ENCODE measurements around the gene CYP4Z1.

CYP4Z1 gene

DNA sequence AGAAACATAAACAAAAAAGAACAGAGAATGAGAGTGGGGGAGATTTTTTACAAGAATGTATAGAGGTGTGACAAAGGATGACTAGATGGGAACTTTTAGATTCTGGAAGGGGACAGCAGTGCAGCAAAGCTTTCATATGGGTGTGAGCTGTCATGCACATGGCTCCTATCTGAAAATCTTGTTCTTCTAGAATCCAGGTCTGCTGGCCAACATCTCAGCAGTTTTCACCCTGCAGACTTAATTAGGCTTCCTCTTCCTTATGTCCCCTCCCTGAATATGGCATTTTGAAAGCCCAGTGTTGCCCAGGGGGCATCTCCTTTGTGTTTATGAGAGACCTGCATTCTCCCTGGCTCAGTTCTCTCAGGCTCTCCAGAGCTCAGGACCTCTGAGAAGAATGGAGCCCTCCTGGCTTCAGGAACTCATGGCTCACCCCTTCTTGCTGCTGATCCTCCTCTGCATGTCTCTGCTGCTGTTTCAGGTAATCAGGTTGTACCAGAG, at the start of gene CYP4Z1:
CYP4Z1 (plus strand) TSS at position 135 of the 498 bp plus-strand sequence; CDS start at position 395, 260 bp downstream.
- peaks cover 49% of the 10 kb centered on the region for H3K27me3 ChIP-seq
- TF ChIP-seq, protein P1, sequence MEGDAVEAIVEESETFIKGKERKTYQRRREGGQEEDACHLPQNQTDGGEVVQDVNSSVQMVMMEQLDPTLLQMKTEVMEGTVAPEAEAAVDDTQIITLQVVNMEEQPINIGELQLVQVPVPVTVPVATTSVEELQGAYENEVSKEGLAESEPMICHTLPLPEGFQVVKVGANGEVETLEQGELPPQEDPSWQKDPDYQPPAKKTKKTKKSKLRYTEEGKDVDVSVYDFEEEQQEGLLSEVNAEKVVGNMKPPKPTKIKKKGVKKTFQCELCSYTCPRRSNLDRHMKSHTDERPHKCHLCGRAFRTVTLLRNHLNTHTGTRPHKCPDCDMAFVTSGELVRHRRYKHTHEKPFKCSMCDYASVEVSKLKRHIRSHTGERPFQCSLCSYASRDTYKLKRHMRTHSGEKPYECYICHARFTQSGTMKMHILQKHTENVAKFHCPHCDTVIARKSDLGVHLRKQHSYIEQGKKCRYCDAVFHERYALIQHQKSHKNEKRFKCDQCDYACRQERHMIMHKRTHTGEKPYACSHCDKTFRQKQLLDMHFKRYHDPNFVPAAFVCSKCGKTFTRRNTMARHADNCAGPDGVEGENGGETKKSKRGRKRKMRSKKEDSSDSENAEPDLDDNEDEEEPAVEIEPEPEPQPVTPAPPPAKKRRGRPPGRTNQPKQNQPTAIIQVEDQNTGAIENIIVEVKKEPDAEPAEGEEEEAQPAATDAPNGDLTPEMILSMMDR (IDR thresholded peaks at IDR 0.05): no peak

GRCh38 chr1:47021070-47021469, 46.0 kb upstream of the CYP4Z1 start:
- Histone ChIP-seq H3K9me3 (no peaks in the 10 kb centered on the region), H3K4me1 (ENCODE audit: control insufficient read depth in 1 of 2, insufficient read depth in 1 of 2, low read depth in 1 of 2, low read length in 1 of 2) (no peaks in the 10 kb centered on the region), H3K27ac (no peak overlapping the region), H3K36me3 (no peaks in the 10 kb centered on the region), H3K27me3 (peaks cover 47% of the 10 kb centered on the region), H3K4me3 (ENCODE audit: low read depth in 1 of 2, low read length in 1 of 2) (no peak overlapping the region)
- TF ChIP-seq, protein P1 (IDR thresholded peaks at IDR 0.05): no peak

More for the DNA sequence above, at the start of gene CYP4Z1:
- Histone ChIP-seq H3K36me3 (no peaks in the 10 kb centered on the region), H3K27ac (no peak within 1 kb of the TSS), H3K9me3 (no peaks in the 10 kb centered on the region), H3K4me1 (ENCODE audit: control insufficient read depth in 1 of 2, insufficient read depth in 1 of 2, low read depth in 1 of 2, low read length in 1 of 2) (no peaks in the 10 kb centered on the region), H3K4me3 (ENCODE audit: low read depth in 1 of 2, low read length in 1 of 2) (no peak within 1 kb of the TSS)

DNA sequence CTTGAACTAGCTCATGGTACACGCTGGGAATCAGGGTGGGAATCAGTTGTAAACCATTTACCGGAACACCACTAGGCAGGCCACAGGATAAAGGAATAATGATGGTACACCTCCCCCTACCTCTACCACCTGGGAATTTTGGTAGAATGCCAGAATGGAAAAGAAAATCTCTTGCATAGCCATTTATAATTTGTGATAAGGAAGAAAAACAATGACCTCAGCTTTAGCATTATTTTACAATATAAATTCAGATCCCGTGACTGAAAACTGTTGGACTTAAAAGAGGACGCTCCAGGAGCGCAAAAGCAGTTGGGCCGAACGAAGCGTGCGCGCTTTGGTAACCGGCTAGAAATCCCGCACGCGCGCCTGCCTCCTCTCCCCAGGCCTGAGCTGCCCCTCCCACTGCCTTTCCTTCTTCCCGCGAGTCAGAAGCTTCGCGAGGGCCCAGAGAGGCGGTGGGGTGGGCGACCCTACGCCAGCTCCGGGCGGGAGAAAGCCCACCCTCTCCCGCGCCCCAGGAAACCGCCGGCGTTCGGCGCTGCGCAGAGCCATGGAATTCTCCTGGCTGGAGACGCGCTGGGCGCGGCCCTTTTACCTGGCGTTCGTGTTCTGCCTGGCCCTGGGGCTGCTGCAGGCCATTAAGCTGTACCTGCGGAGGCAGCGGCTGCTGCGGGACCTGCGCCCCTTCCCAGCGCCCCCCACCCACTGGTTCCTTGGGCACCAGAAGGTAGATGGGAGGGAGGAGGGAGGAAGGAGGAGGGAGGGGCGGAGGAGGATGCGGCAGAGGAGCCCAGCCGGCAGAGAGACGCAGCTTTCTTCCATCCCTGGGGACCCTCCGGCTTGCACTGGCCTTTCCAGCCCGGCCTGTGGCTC, 43.5 kb upstream of the CYP4Z1 start, which contains the start of gene CYP4X1:
CYP4X1 (plus strand) TSS at position 402 of the 873 bp plus-strand sequence; CDS start at position 551, 149 bp downstream.
- Histone ChIP-seq H3K27me3 (peaks cover 53% of the 10 kb centered on the region), H3K4me3 (ENCODE audit: low read depth in 1 of 2, low read length in 1 of 2) (no peak within 1 kb of the TSS), H3K4me1 (ENCODE audit: control insufficient read depth in 1 of 2, insufficient read depth in 1 of 2, low read depth in 1 of 2, low read length in 1 of 2) (no peaks in the 10 kb centered on the region), H3K9me3 (no peaks in the 10 kb centered on the region), H3K36me3 (no peaks in the 10 kb centered on the region), H3K27ac (no peak within 1 kb of the TSS)
- TF ChIP-seq, protein P1 (IDR thresholded peaks at IDR 0.05): no peak

- H3K27me3 ChIP-seq: peaks cover 53% of the 10 kb centered on the region
- no peaks in the 10 kb centered on the region for H3K9me3 ChIP-seq
- H3K27ac ChIP-seq: no peak overlapping the region
- TF ChIP-seq, protein P1 (IDR thresholded peaks at IDR 0.05): no peak
- H3K4me3 ChIP-seq (ENCODE audit: low read depth in 1 of 2, low read length in 1 of 2): no peak overlapping the region
- no peaks in the 10 kb centered on the region for H3K36me3 ChIP-seq
- H3K4me1 ChIP-seq (ENCODE audit: control insufficient read depth in 1 of 2, insufficient read depth in 1 of 2, low read depth in 1 of 2, low read length in 1 of 2): no peaks in the 10 kb centered on the region
Measured at GRCh38 chr1:47024141-47024801, 42.8 kb upstream of the CYP4Z1 start.

DNA sequence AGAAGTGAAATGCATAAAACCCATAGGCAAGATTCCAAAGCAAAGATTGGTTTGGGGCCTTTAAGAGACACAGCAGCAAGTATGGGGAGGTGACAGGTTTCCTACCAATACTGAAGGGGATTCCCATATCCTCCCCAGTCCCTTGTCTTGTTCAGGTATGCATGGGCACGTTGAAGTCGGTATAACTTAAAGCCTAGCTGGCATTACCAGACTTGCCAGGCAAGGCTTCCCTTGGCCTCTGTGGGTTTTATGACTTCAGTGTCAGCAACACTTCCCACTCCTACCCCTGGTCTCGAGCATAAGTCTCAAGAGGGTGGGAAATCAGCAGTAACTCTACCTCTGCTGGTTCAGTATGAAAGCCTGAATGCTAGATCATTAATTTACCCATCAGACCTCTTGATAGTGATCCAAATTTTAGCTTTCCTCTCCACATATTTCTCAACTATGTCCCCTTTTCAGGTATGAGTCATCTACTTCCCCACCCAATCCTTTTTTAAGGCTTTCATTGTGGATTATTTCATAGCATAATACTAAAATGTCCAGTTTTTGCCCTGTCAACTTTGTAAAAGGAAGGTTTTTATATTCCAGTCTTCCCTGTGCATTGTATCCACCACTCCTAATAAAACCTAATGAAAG, 36.7 kb upstream of the CYP4Z1 start:
- Histone ChIP-seq H3K9me3 (no peaks in the 10 kb centered on the region), H3K36me3 (no peaks in the 10 kb centered on the region), H3K27me3 (peaks cover 14% of the 10 kb centered on the region), H3K27ac (no peak overlapping the region), H3K4me1 (ENCODE audit: control insufficient read depth in 1 of 2, insufficient read depth in 1 of 2, low read depth in 1 of 2, low read length in 1 of 2) (no peaks in the 10 kb centered on the region), H3K4me3 (ENCODE audit: low read depth in 1 of 2, low read length in 1 of 2) (no peak overlapping the region)
- TF ChIP-seq, protein P1 (IDR thresholded peaks at IDR 0.05): no peak
